ENCODE data around the gene SIN3A. TPM values are rescaled to one million over a fixed set of nuclear protein-coding genes. Genes with fewer than 3 reads are reported as not detected.
"Not testable (repeated sequence)": the region's sequence is repeated elsewhere in the genome, so short reads cannot be mapped to it uniquely, and the experiment has no call there.

SIN3A gene
- total RNA-seq, 1 experiment from 2014 or later: 29.7 TPM

GRCh38 chr15:75450307-75451201 lies 936 bp downstream of the SIN3A start:
- peak; percentile 98 for DNase-seq (ENCODE audit: low read depth)

GRCh38 chr15:75449585-75450306 lies 1.7 kb downstream of the SIN3A start:
- DNase-seq (ENCODE audit: low read depth): no peak

- not testable (repeated sequence) for DNase-seq (ENCODE audit: low read depth)
These were observed 3.3 kb downstream of the SIN3A start for GRCh38 chr15:75448171-75448570.

GRCh38 chr15:75446151-75446550 lies 5.3 kb downstream of the SIN3A start:
- DNase-seq (ENCODE audit: low read depth): no peak

- DNase-seq (ENCODE audit: low read depth): not testable (repeated sequence)
These were observed 6.2 kb downstream of the SIN3A start for GRCh38 chr15:75445324-75445723.

GRCh38 chr15:75443972-75444453 lies 7.5 kb downstream of the SIN3A start:
- not testable (repeated sequence) for DNase-seq (ENCODE audit: low read depth)

- DNase-seq (ENCODE audit: low read depth): no peak
These were observed 13.8 kb downstream of the SIN3A start for GRCh38 chr15:75437721-75438120.

- no peak for DNase-seq (ENCODE audit: low read depth)
These were observed 14.6 kb downstream of the SIN3A start for GRCh38 chr15:75436881-75437280.

- DNase-seq (ENCODE audit: low read depth): no peak
These were observed 19.8 kb downstream of the SIN3A start for GRCh38 chr15:75431682-75432081.

GRCh38 chr15:75431270-75431669 lies 20.2 kb downstream of the SIN3A start:
- DNase-seq (ENCODE audit: low read depth): no peak

GRCh38 chr15:75430259-75430658 lies 21.2 kb downstream of the SIN3A start:
- no peak for DNase-seq (ENCODE audit: low read depth)

GRCh38 chr15:75428152-75428551 lies 23.3 kb downstream of the SIN3A start:
- no peak for DNase-seq (ENCODE audit: low read depth)

- DNase-seq (ENCODE audit: low read depth): no peak
These were observed 25.5 kb downstream of the SIN3A start for GRCh38 chr15:75425966-75426500.

- DNase-seq (ENCODE audit: low read depth): no peak
These were observed 28.9 kb downstream of the SIN3A start for GRCh38 chr15:75422554-75422953.

- no peak for DNase-seq (ENCODE audit: low read depth)
These were observed 30.8 kb downstream of the SIN3A start for GRCh38 chr15:75420698-75421097.

GRCh38 chr15:75416584-75416983 lies 34.9 kb downstream of the SIN3A start:
- no peak for DNase-seq (ENCODE audit: low read depth)

GRCh38 chr15:75410196-75410595 lies 41.3 kb downstream of the SIN3A start:
- no peak for DNase-seq (ENCODE audit: low read depth)

- no peak for DNase-seq (ENCODE audit: low read depth)
These were observed 44.4 kb downstream of the SIN3A start for GRCh38 chr15:75407083-75407482.

- no peak for DNase-seq (ENCODE audit: low read depth)
These were observed 47.6 kb downstream of the SIN3A start for GRCh38 chr15:75403892-75404291.

- no peak for DNase-seq (ENCODE audit: low read depth)
These were observed 54.0 kb downstream of the SIN3A start for GRCh38 chr15:75397494-75397893.

GRCh38 chr15:75389791-75390382 lies 61.6 kb downstream of the SIN3A start:
- no peak for DNase-seq (ENCODE audit: low read depth)

GRCh38 chr15:75383986-75384385 lies 67.5 kb downstream of the SIN3A start:
- DNase-seq (ENCODE audit: low read depth): not testable (repeated sequence)

All from RPMI7951 (cell line).